GM19238 (cell line): ENCODE results near the gene RSPO3.
"Not testable (repeated sequence)": the region's sequence is repeated elsewhere in the genome, so short reads cannot be mapped to it uniquely, and the experiment has no call there.

Source experiments
- DNase-seq: peaks from one replicate; pipeline ENCODE4 v3.0.0; 2011; ENCODE audit warnings: low spot score; ENCODE audit not compliant: insufficient read length

The RSPO3 gene

DNA sequence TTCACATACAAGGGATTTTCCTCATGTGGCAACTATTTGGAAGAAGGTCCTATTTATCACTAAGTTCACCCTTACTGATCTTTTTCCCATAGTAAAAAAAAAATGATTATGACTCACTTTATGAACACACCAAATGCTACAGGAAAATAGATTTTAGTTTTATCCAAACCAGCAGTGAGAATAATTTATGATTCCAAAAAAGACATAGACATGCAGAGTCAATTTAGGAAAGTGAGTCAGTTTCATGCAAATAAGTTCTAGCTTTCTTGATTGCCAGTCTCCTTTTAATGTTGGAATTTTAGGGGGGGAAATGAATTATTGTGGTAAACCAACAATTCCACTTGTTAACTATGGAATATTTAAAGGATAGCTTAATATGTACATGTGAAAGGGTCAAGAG is 84.2 kb downstream of the RSPO3 start:
- DNase-seq, result no peak

DNA sequence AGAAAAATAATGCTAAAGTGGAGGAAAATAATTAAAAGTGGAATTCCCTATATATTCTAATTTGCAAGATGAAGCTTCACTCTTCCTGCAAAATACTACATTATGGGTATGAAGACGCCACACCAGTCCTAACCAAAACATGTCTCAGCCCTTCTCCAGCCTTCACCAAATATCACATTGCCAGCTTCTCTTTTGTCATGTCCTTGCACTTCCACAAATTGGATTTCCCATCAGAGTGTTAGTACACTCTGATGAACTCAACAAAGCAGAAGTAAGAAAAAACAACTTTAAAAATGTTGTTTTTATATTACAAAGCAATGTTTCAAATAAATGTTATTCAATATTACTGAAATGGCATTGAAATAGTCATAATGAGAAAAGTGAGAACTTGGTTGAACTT is 85.8 kb downstream of the RSPO3 start:
- no peak for DNase-seq

DNA sequence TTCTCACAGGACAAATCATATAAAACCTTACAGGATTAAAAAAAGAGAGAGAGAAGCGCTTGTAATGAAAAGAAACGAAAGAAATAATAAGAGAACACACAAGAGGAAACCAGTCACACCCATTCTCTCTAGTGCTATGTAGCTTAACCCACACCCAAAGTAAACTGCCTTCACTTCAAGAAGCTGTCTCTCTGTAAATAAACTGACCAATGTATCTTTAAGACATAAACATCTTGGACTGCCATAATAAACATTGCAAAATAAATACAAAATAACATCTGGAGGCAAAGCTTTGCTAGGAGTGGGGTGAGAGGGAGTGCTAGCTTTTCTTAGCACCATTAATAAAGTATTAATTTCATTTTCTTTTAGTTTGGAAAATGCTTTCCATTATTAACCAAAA is 86.6 kb downstream of the RSPO3 start:
- no peak for DNase-seq

DNA sequence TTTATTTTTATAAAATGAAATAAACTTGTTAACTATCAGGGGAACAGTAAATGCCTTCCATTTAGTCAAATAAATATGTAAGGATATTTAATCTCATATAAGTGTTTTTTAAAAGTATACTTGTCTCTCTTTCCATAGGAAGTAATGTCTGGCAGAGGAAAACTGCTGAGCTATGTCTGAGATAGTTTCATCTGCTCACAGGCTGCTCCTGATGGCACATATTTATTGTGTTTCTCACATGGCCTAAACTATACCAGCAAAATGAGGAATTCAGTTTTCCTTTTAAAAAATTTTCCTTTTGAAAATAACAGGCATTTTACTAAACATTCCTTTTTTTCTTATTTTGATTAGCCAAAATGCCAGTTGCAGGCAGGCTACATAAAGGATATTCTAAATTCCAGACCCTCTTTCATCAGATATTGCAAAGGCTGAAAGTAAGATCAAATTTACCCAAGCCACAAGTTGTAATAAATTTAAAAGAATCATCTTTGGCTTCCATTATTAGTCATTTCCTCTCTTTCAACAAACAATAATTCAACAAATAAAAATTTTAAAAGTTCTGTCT is 88.1 kb downstream of the RSPO3 start:
- DNase-seq, result no peak

DNA sequence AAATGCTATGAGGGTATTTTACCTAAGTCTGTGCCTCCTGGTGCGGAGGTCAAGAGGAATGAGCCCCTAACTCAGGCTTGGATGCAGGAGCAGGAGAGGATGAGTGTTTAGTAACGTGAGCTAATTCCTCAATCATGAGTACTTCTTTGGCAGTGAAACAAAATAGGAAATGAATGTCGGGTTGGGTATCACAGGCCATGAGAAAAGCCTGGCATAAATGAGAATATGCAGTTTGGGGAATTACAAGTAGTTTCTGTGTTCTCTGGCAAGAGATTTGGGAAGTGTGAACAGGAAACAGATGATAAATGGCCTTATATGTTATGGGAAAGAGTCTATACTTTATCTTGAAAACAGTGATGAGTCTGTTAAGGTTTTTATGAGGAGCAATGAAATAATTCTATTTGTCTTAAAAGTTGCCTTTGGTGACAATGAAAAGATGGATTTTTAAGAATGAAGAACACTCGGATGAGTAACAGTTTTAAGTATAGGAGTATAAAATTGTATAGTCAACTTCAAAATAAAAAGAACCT is 89.2 kb downstream of the RSPO3 start:
- DNase-seq, result no peak

DNA sequence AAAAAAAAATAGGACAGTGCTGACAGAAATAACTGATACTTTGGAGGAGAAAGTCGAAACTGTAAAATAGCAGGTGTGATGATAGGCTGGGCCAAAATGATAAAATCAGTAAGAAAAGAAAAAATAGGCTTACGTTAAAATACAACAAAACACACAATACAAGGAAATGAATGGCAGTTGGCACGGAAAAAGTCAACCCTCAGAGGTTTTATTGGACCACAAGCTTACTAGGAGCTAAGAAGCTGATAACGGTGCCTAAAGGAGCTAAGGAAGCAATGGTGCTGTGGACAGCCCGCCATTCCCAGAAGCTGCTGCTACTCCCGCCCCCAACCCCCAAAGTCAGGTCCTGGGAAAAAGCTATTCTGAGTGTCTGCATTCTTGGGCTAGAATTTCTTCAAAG is 92.3 kb downstream of the RSPO3 start:
- no peak for DNase-seq

DNA sequence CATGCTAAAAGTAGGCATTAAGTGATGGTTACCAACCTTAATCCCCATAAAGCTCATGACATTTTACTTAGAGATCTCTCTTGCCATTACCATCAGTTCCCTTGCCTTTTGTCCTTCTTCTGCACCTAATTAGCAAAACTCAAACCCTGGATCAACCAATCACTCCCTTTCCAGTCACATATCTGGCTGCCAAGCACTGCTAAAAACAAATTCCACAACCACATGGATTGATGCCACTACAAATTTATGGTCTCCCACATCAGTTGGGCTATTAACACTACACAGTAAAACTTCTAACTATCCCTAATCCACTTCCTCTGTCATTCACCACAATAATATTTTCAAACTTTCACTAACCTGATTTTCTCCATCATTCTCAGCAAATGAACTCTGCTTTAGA is 93.9 kb downstream of the RSPO3 start:
- no peak for DNase-seq

DNA sequence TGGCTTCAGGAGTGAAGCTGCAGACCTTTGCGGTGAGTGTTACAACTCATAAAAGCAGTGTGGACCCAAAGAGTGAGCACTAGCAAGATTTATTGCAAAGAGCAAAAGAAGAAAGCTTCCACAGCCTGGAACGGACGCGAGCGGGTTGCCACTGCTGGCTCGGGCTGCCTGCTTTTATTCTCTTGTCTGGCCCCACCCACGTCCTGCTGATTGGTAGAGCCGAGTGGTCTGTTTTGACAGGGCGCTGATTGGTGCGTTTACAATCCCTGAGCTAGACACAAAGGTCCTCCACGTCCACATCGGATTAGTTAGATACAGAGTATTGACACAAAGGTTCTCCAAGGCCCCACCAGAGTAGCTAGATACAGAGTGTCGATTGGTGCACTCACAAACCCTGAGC is 95.6 kb downstream of the RSPO3 start:
- not testable (repeated sequence) for DNase-seq

DNA sequence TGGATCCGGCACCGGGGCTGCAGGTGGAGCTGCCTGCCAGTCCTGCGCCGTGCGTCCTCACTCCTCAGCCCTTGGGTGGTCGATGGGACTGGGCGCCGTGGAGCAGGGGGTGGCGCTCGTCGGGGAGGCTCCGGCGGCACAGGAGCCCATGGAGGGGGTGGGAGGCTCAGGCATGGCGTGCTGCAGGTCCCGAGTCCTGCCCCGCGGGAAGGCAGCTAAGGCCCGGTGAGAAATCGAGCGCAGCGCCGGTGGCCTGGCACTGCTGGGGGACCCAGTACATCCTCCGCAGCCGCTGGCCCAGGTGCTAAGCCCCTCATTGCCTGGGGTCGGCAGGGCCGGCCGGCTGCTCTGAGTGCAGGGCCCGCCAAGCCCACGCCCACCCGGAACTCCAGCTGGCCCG is 96.1 kb downstream of the RSPO3 start:
- not testable (repeated sequence) for DNase-seq

DNA sequence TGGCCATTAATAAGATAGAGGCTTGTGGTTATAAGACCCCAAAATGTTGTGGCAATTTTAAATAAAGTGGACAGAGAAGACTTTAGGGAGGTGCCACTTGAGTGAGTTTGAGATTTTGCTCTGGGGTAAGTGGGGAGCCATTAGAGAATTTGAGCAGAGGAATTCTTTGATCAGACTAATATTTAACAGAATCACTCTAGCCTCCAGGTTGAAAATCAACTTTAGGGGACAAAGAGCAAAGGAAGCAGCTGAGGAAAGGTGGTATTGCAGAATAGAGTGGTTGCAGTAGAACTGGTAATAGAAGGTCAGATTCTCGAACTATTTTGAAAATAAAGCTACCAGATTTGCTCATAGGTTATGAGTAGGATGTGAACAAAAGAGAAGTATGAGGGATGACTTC is 97.5 kb downstream of the RSPO3 start:
- no peak for DNase-seq

DNA sequence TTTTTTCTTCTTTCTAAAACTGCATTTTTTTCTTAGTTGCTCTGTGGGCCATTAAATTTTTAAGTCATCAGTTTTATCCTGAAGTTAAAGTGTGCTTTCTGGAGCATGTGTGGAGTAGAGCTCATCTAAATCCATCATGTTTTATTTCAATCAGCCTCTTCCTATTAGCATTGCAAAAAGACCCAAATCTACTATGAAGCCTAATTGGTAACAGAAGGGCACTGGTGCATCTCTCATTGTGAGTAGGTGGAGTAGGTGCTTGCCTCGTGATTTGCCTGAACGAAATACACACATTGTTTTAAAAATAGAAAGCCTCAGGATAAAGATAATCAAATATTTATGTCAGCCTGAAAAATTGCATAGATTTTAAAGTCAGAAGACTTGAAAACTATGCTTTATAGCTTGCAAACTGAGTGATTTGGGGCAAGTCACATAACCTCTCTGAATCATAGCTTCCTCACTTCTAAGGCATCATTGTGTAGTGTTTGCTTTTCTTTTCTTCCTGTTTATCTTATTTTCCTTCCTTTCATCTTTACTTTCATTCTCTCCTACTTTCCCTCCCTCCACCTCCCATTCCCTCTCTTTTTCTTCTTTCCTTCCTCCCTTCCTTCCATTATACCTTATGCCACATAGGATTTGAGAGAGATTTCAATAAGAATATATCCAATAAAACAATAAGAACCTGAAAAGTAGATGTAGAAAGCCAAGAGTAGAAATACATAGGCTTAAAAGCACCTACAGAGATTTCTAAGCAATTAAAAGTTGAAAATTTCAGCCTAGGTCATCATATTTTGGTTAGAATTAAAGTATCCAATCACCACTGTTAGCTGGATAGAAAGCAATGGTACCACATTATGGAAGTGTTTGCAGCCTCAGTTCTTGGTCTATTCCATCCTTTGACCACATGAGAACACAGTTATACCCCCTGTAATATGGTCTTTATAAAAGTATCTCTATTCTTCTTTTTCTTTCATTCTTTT is 98.6 kb downstream of the RSPO3 start:
- no peak for DNase-seq

DNA sequence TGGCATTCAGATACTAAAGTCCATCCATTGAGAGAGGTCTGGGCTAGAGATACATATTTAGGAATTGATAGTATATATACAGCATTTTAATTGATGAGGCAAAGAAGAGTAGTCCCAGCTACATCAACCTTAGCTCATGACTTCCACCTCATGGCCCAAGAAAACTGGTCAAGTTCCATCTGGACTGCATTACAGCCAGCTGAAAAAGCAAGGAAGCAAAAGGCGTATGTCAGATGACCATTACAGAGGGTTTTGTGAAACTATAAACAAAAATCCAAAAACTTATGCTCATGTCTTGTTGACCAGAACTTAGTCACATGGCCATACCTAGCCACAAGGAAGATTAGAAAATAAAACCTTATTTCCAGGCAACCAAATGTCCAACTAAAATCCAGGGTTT is 101.4 kb downstream of the RSPO3 start:
- DNase-seq, result no peak

DNA sequence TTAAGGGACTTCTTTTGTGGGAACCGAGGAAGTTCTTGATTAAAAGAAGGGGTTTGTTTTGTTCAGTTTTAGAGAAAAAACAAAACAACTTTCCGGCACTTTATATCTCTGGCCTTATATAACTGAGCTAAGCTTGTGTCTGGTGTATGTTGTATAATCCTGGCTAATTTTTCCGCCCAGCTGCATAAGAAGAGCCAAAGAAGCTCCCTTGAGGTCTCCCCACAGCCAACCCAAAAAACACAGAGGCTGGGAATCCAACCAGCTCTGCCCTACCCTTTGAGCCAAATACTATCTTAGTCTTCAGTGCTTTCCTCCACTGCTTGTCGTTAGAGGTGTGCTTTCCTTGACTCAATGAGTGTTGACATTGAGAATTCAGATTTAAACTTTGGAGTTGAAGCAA is 102.7 kb downstream of the RSPO3 start:
- DNase-seq, result no peak

DNA sequence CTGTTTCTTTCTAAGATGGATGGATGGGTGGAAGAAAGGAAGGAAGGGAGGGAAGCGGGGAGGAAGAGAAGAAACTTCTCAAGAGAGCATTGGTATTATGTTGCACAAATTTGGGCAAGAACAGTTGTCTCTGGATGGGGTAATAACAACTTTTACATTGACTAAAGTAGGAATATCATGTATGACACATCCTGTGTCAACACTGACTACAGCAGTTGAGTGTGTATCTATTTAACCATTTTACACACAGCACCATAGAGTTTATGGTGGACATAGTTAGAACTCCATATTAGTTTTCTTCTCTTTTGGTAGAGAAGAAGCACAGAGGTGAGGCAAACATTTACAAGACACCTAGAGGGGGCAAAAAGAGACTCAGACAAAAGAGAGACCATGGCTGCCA is 103.9 kb downstream of the RSPO3 start:
- no peak for DNase-seq

DNA sequence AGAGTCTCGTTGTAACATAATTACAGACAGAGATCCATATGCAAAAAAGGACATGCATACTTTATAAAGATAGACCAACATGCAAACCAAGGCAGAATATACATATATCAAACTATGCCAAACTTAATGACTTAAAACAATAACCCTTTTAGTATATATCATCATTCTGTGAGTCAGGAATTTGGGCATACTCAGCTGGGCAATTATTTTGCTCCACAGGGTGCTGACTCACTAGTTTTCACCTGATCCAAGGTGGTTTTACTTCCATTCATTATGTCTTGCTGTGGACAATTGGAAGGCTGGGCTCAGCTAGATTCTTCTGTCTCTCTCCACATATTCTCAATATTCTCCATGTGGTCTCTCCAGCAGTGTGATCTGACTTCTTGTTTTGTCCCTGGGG is 107.0 kb downstream of the RSPO3 start:
- no peak for DNase-seq

DNA sequence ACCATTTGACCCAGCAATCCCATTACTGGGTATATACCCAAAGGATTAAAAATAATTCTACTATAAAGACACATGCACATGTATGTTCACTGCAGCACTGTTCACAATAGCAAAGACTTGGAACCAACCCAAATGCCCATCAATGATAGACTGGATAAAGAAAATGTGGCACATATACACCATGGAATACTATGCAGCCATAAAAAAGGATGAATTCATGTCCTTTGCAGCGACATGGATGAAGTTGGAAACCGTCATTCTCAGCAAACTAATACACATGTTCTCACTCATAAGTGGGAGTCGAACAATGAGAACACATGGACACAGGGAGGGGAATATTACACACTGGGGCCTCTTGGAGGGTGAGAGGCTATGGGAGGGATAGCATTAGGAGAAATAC is 115.3 kb downstream of the RSPO3 start:
- DNase-seq, result not testable (repeated sequence)

DNA sequence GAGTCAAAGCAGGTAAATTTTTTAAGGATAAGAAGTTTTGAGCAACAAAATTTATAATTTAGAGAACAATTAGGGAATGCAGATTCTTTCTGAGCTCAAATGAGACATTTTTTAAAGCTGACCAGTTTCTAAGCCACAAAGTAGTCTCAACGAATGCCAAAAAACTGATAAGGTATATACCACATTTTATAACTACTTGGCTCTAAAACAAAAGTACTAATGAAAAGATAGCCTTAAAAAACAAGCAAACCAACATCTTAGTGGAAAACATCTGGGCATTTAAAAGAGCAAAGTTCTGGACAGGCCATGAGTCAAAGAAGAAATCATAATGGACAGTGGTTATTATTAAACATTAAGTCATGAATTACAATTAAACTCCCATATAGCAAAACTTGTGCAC is 125.0 kb downstream of the RSPO3 start:
- no peak for DNase-seq
